ENCODE results near the gene SOX6. TPM values are rescaled to one million over a fixed set of nuclear protein-coding genes. Genes with fewer than 3 reads are reported as not detected.

SOX6 gene
- polyA plus RNA-seq, 1 donor (not counting 4 experiments of a cell fraction or from before 2014, with no cell fraction given), result 6.0 TPM

DNA sequence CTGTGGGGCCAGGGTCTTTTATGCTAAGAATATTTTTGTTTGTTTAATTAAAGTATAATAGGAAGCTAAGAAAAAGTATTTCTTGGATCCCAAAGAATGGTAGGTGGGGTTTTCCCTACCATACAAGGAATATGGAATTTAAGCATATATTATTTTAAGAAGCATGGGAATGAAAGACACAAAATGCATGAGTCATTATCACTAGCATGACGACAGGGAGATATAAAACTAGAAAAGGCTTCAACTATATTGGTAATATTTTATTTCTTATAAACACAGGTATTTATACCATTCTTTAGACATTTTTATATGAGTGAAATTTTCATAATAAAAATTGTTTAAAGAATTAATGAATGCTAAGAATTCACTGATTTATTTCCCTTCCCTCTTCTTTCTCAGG is 39.3 kb upstream of the SOX6 start:
- Histone ChIP-seq H3K27me3 (ENCODE audit: control insufficient read depth, extremely low read depth, insufficient read depth, low read length) (no peaks in the 10 kb centered on the region), H3K9me3 (ENCODE audit: control insufficient read depth, low read depth, low read length) (no peaks in the 10 kb centered on the region), H3K9me1 (ENCODE audit: control insufficient read depth, extremely low read depth, insufficient read depth, low read length) (no peaks in the 10 kb centered on the region), H3K27ac (ENCODE audit: control insufficient read depth, insufficient read depth, low read length) (no peak overlapping the region), H3K36me3 (ENCODE audit: control insufficient read depth in 2 of 2, extremely low read depth in 1 of 2, insufficient read depth in 2 of 2, low read length in 2 of 2) (no peaks in the 10 kb centered on the region), H3K79me2 (ENCODE audit: control insufficient read depth, insufficient read depth, low read length) (no peaks in the 10 kb centered on the region), H3K4me2 (ENCODE audit: control insufficient read depth, extremely low read depth, insufficient read depth, low read depth, low read length) (no peak overlapping the region), H3K4me3 (ENCODE audit: control insufficient read depth in 2 of 3, extremely low read depth in 1 of 3, insufficient read depth in 2 of 3, low read depth in 1 of 3, low read length in 3 of 3) (no peak overlapping the region), H4K20me1 (ENCODE audit: control insufficient read depth, extremely low read depth, insufficient read depth, low read length) (no peaks in the 10 kb centered on the region), H3K4me1 (ENCODE audit: control insufficient read depth, extremely low read depth, insufficient read depth, low read length) (no peaks in the 10 kb centered on the region), H2AFZ (ENCODE audit: control insufficient read depth, low read length) (no peak overlapping the region), H3K9ac (ENCODE audit: control insufficient read depth, extremely low read depth, insufficient read depth, low read length) (no peak overlapping the region)
- FAIRE-seq (no peak), DNase-seq (ENCODE audit: low read depth, low spot score) (no peak)
- dilution Hi-C loops (cut with MboI; ENCODE audit: extremely low pct_ligation_motif_present, low sequenced_read_pairs), result no loop called here
- TF ChIP-seq, protein P1, sequence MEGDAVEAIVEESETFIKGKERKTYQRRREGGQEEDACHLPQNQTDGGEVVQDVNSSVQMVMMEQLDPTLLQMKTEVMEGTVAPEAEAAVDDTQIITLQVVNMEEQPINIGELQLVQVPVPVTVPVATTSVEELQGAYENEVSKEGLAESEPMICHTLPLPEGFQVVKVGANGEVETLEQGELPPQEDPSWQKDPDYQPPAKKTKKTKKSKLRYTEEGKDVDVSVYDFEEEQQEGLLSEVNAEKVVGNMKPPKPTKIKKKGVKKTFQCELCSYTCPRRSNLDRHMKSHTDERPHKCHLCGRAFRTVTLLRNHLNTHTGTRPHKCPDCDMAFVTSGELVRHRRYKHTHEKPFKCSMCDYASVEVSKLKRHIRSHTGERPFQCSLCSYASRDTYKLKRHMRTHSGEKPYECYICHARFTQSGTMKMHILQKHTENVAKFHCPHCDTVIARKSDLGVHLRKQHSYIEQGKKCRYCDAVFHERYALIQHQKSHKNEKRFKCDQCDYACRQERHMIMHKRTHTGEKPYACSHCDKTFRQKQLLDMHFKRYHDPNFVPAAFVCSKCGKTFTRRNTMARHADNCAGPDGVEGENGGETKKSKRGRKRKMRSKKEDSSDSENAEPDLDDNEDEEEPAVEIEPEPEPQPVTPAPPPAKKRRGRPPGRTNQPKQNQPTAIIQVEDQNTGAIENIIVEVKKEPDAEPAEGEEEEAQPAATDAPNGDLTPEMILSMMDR (optimal IDR thresholded peaks at IDR 0.05 in 1 of 3, IDR thresholded peaks at IDR 0.05 in 1 of 3, conservative IDR thresholded peaks at IDR 0.05 in 1 of 3; ENCODE audit: extremely low read depth in 1 of 3, insufficient read depth in 2 of 3, low read length in 3 of 3), result no peak
- TF ChIP-seq EZH2 (IDR thresholded peaks at IDR 0.05; ENCODE audit: low read length), result no peak

DNA sequence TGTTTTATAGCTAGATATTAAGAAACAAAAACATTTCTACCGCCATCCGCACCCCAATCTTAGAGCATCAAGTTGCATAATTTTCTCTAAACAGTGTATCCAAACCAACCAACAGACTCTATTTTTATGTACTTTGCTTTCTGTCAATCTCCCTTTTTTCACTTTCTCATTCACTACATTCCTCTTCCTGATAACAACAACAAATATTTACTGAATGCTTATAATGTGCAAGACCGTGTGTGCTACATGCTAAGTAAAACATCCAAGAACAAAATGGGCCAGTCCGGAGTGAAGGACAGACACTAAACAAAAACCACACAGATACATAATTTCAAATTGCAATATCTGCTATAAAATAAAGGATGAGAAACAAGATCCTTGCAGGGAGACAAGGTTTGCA is 38.6 kb upstream of the SOX6 start:
- dilution Hi-C loops (cut with MboI; ENCODE audit: extremely low pct_ligation_motif_present, low sequenced_read_pairs), result no loop called here
- Histone ChIP-seq H3K27ac (ENCODE audit: control insufficient read depth, insufficient read depth, low read length) (no peak overlapping the region), H2AFZ (ENCODE audit: control insufficient read depth, low read length) (no peak overlapping the region), H3K4me3 (ENCODE audit: control insufficient read depth in 2 of 3, extremely low read depth in 1 of 3, insufficient read depth in 2 of 3, low read depth in 1 of 3, low read length in 3 of 3) (no peak overlapping the region), H3K36me3 (ENCODE audit: control insufficient read depth in 2 of 2, extremely low read depth in 1 of 2, insufficient read depth in 2 of 2, low read length in 2 of 2) (no peaks in the 10 kb centered on the region), H3K9me1 (ENCODE audit: control insufficient read depth, extremely low read depth, insufficient read depth, low read length) (no peaks in the 10 kb centered on the region), H3K4me1 (ENCODE audit: control insufficient read depth, extremely low read depth, insufficient read depth, low read length) (no peaks in the 10 kb centered on the region), H3K4me2 (ENCODE audit: control insufficient read depth, extremely low read depth, insufficient read depth, low read depth, low read length) (no peak overlapping the region), H4K20me1 (ENCODE audit: control insufficient read depth, extremely low read depth, insufficient read depth, low read length) (no peaks in the 10 kb centered on the region), H3K27me3 (ENCODE audit: control insufficient read depth, extremely low read depth, insufficient read depth, low read length) (no peaks in the 10 kb centered on the region), H3K9ac (ENCODE audit: control insufficient read depth, extremely low read depth, insufficient read depth, low read length) (no peak overlapping the region), H3K9me3 (ENCODE audit: control insufficient read depth, low read depth, low read length) (no peaks in the 10 kb centered on the region), H3K79me2 (ENCODE audit: control insufficient read depth, insufficient read depth, low read length) (no peaks in the 10 kb centered on the region)
- DNase-seq (ENCODE audit: low read depth, low spot score) (no peak), FAIRE-seq (no peak)
- TF ChIP-seq EZH2 (IDR thresholded peaks at IDR 0.05; ENCODE audit: low read length), result no peak
- TF ChIP-seq, protein P1 (optimal IDR thresholded peaks at IDR 0.05 in 1 of 3, IDR thresholded peaks at IDR 0.05 in 1 of 3, conservative IDR thresholded peaks at IDR 0.05 in 1 of 3; ENCODE audit: extremely low read depth in 1 of 3, insufficient read depth in 2 of 3, low read length in 3 of 3), result no peak

Data from keratinocyte (primary cell).